Body of pancreas (tissue), 4 donors: ENCODE results near the gene CLEC2A.
"Not testable (repeated sequence)": the region's sequence is repeated elsewhere in the genome, so short reads cannot be mapped to it uniquely, and the experiment has no call there.

Source experiments
- POLR2A ChIP-seq, 3 donors: fragments of 450-650 bp; IDR thresholded peaks; one replicate each; pipeline ENCODE4 v1.6.1; 2016; ENCODE audit warnings: antibody characterized with exemption in 3 of 3, mild to moderate bottlenecking in 2 of 3
- TF ChIP-seq, protein P1 (sequence below), 7 experiments: fragments of 450-650 bp in 4 of 7; fragments of 200-600 bp in 3 of 7; sonication (generic) in 3 of 7; IDR thresholded peaks; one replicate each; pipeline ENCODE4 v1.5.1; 2016 to 2019; ENCODE audit warnings: antibody characterized with exemption in 7 of 7

DNA sequence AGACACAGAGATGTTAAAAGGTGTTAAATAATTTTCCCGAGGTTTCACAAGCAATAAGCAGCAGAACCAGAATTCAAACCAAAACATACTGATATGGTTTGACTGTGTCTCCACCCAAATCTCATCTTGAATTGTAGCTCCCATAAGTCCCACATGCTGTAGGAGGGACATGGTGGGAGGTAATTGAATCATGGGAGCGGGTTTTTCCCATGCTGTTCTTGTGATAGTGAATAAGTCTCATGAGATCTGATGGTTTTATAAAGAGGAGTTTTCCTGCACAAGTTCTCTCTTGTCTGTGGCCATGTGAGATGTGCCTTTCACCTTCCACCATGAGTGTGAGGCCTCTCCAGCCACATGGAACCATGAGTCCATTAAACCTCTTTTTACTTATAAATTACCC lies 42.6 kb upstream of the CLEC2A start:
- TF ChIP-seq, protein P1, sequence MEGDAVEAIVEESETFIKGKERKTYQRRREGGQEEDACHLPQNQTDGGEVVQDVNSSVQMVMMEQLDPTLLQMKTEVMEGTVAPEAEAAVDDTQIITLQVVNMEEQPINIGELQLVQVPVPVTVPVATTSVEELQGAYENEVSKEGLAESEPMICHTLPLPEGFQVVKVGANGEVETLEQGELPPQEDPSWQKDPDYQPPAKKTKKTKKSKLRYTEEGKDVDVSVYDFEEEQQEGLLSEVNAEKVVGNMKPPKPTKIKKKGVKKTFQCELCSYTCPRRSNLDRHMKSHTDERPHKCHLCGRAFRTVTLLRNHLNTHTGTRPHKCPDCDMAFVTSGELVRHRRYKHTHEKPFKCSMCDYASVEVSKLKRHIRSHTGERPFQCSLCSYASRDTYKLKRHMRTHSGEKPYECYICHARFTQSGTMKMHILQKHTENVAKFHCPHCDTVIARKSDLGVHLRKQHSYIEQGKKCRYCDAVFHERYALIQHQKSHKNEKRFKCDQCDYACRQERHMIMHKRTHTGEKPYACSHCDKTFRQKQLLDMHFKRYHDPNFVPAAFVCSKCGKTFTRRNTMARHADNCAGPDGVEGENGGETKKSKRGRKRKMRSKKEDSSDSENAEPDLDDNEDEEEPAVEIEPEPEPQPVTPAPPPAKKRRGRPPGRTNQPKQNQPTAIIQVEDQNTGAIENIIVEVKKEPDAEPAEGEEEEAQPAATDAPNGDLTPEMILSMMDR (IDR thresholded peaks at IDR 0.05) = not testable (repeated sequence)
- TF ChIP-seq POLR2A (IDR thresholded peaks at IDR 0.05) = not testable (repeated sequence)
